Measurements from ENCODE around the gene MN1.

Gene MN1

DNA sequence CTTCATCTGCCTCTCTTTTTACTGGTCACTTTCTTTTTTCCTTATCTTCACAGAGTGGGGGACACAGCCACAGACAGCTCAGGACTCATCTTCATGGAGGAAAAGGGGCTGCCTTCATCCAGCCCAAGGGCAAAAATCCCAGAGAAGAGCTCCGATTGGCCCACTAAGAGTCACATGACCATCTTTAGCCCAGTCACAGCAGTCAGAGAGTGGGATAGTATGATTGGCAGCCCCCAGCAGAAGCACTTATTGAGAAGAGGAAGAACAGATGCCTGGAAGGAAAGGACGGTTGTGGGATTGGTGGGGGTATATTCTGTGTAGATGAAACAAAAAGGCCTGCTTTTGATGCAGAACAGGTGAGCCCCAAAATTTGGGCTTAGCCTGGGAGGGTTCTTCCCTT lies 77.8 kb downstream of the MN1 start:
- H3K27ac ChIP-seq, result no peak overlapping the region
- TF ChIP-seq, protein P1, sequence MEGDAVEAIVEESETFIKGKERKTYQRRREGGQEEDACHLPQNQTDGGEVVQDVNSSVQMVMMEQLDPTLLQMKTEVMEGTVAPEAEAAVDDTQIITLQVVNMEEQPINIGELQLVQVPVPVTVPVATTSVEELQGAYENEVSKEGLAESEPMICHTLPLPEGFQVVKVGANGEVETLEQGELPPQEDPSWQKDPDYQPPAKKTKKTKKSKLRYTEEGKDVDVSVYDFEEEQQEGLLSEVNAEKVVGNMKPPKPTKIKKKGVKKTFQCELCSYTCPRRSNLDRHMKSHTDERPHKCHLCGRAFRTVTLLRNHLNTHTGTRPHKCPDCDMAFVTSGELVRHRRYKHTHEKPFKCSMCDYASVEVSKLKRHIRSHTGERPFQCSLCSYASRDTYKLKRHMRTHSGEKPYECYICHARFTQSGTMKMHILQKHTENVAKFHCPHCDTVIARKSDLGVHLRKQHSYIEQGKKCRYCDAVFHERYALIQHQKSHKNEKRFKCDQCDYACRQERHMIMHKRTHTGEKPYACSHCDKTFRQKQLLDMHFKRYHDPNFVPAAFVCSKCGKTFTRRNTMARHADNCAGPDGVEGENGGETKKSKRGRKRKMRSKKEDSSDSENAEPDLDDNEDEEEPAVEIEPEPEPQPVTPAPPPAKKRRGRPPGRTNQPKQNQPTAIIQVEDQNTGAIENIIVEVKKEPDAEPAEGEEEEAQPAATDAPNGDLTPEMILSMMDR (conservative IDR thresholded peaks at IDR 0.05), result no peak

DNA sequence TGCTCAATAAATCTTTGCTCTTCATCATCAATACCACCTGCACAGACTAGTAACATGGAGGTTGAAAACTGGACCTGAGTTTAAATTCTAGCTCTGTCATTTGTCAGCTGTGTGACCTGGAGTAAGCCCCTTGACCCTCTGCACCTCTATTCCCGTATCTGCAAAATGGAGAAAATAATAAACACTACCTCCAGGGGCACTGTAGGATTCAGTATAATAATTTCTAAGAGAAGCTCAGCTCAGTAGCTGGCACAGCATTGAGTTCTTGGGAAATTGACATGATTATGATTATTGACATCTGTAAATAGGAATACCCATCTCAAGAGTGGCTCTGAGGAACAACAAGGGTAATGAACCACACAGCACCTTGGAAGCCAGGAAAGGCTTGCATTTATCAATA lies 78.4 kb downstream of the MN1 start:
- TF ChIP-seq, protein P1 (conservative IDR thresholded peaks at IDR 0.05), result no peak
- H3K27ac ChIP-seq, result no peak overlapping the region

DNA sequence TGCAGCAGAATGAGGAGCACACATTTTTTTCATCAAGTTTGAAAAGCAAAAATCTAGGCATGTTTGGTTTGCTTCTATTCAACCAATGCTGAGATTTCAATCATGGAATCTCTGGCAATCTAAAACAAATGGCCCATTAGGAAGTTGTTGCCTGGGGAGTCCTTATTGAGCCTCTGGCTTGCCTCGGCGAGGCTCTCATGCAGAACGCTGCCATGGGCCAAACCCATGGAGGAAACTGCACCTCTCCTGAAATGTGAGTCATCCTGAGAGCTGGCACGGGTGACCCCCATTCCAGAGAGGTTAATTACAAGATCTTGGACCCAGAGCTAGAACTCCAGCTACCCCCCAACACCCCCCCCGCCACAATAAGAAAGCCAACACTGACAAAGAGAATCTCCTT lies 80.7 kb downstream of the MN1 start:
- no peak overlapping the region for H3K27ac ChIP-seq
- TF ChIP-seq, protein P1 (conservative IDR thresholded peaks at IDR 0.05), result no peak

DNA sequence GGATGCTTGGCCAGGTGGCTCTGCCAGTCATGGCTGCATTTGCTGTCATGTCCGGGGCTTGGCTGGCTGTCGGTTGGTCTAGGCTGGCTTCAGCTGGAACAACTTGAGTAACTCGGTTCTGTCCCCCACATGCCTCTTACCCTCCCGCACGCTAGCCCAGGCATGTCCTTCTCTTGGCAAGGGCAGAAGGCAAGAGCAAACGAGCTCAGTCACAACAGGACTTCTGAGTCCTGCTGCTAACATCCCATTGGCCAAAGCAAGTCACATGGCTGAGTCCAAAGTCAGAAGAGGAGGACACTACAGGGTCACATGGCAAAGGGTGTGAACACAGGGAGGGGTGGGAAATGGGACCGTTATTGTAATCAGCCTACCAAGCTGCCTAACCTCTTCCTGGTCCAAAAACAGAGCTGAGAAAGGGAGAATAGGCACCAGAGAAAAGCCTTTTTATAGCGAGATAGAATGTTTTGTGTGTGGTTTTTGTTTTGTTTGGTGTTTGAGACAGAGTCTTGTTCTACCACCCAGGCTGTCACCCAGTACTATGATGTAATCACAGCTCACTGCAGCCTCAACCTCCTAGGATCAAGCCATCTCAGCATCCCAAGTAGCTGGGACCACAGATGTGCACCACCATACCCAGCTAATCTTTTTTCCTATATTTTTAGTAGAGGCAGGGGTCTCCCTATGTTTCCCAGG lies 81.9 kb downstream of the MN1 start:
- H3K27ac ChIP-seq, result no peak overlapping the region
- TF ChIP-seq, protein P1 (conservative IDR thresholded peaks at IDR 0.05), result no peak

DNA sequence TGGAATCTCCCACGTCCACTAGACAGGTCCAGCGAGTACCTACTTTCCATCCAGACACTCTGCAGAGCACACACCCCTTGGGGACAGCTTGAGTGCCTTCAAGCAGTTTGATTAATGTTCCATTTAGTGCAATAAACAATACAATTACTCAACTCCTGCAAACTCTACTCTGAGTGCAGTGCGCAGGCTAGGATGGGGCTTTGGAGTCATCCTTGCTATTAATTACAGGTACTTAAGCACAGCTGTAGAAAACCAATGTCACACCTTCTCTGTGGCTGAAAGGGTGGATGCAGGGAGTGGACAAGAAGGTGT lies 82.6 kb downstream of the MN1 start:
- TF ChIP-seq, protein P1 (conservative IDR thresholded peaks at IDR 0.05), result no peak
- H3K27ac ChIP-seq, result no peak overlapping the region

DNA sequence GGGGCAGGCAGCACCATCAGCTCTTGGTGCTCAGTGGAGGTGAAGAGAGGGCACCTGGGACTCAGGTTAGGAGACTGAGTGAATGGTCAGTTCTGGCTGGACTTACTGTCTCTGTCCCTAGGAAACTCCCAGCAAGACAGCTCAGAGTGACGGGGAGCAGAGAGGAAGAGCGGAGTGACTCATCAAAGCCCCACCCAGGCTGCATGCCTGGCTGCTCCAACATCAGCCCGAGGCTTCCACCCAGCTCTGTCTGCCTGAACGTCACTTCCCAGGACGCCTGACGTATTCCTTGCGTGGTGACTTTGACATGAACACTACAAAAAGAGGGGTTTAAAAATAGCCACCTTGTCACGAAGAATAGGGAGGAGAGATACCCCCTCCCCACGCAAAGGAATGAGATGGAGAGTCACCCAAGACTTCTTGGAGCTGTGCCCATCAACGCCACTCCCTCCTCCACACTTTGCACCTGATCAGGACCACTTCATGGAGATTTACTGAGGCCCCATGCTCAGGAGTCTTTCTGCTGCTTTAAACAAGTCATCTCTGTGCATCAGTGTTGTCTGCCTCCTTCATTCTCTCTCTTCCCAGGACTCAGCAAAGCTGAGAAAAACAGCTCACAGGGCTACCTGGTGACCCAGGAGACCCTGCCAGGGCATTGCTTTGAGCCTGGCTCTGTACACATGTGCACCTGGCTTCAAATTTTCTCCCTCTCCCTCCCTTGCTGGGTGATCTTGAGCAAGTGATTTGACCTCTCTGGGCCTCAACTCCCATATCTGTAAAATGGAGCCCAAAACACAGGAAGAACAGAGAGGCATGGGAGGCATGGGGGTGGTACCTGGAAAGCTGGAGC lies 83.1 kb downstream of the MN1 start:
- no peak overlapping the region for H3K27ac ChIP-seq
- TF ChIP-seq, protein P1 (conservative IDR thresholded peaks at IDR 0.05), result no peak

DNA sequence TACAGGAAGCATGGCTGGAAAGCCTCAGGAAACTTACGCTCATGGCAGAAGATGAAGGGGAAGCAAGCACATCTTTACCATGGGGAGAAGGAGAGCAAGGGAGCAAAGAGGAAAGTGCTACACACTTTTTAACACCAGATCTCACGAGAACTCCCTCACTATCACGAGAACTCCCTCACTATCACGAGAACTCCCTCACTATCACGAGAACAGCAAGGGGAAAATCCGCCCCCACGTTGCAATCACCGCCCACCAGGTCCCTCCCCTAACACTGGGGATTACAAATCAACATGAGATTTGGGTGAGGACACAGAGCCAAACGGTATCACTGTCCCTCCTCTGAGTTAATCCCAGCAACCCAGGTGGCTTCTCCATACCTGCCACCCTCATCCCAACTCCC lies 84.5 kb downstream of the MN1 start:
- no peak overlapping the region for H3K27ac ChIP-seq
- TF ChIP-seq, protein P1 (conservative IDR thresholded peaks at IDR 0.05), result no peak

Data from VCaP (cell line).